PC-3 (cell line): ENCODE results near the gene GTPBP3. TPM values are rescaled to one million over a fixed set of nuclear protein-coding genes. Genes with fewer than 3 reads are reported as not detected.

Experiments used
- ATAC-seq: fragments of 200-7000 bp; cut with Tn5 transposase; 2 replicates; pipeline ENCODE4 v1.9.1; 2020; ENCODE audit warnings: mild to moderate bottlenecking, moderate library complexity
- BruUV-seq: library from RNA; stranded (reverse); fragments of 400-500 nt; replicated peaks from 2 replicates; lab custom pipeline; 2021; lab: Mats Ljungman, UMichigan
- CTCF ChIA-PET: fragments of 300-600 bp; sonication (Branson Sonifier 250); formaldehyde crosslinking; loops from one replicate; lab custom pipeline; 2022; ENCODE audit warnings: antibody characterized with exemption; lab: Charles Lee
- POLR2A ChIA-PET: fragments of 300-600 bp; sonication (Branson Sonifier 250); formaldehyde crosslinking; loops from one replicate; lab custom pipeline; 2022; ENCODE audit warnings: antibody characterized with exemption; ENCODE audit not compliant: unreplicated experiment; lab: Charles Lee
- DNase-seq: peaks from one replicate; pipeline ENCODE4 v3.0.0-alpha.2; 2015
- H2AFZ ChIP-seq: fragments of 300-600 bp; sonication (generic); 2 replicates; pipeline ENCODE4 v1.6.0; 2016; ENCODE audit warnings: antibody characterized with exemption, low read length
- H3F3A ChIP-seq: fragments of 300-600 bp; sonication (generic); one replicate; pipeline ENCODE4 v1.6.0; 2017; ENCODE audit warnings: antibody characterized with exemption, low read length, control low read depth, mild to moderate bottlenecking; ENCODE audit not compliant: unreplicated experiment
- H3K27ac ChIP-seq: fragments of 300-600 bp; sonication (generic); 2 replicates; pipeline ENCODE4 v1.5.1; 2016; ENCODE audit warnings: mild to moderate bottlenecking, low read length
- H3K27me3 ChIP-seq: fragments of 300-600 bp; sonication (generic); 2 replicates; pipeline ENCODE4 v1.6.1; 2016; ENCODE audit warnings: low read length, mixed read lengths
- H3K36me3 ChIP-seq: fragments of 300-600 bp; sonication (generic); 2 replicates; pipeline ENCODE4 v1.6.1; 2016; ENCODE audit warnings: low read depth, mixed run types, low read length, mixed read lengths
- H3K4me1 ChIP-seq: fragments of 300-600 bp; sonication (generic); 2 replicates; pipeline ENCODE4 v1.5.1; 2016; ENCODE audit warnings: low read length; ENCODE audit not compliant: insufficient read depth
- H3K4me2 ChIP-seq: fragments of 300-600 bp; sonication (generic); 2 replicates; pipeline ENCODE4 v1.6.0; 2016; ENCODE audit warnings: low read length
- H3K4me3 ChIP-seq: fragments of 300-600 bp; sonication (generic); 2 replicates; pipeline ENCODE4 v1.5.1; 2016; ENCODE audit warnings: mild to moderate bottlenecking, low read length, mixed read lengths
- H3K79me2 ChIP-seq: fragments of 300-600 bp; sonication (generic); 2 replicates; pipeline ENCODE4 v1.6.1; 2017; ENCODE audit warnings: low read length, mixed read lengths
- H3K9ac ChIP-seq: fragments of 300-600 bp; sonication (generic); 2 replicates; pipeline ENCODE4 v1.6.0; 2016; ENCODE audit warnings: mild to moderate bottlenecking, low read length
- H3K9me2 ChIP-seq: fragments of 300-600 bp; sonication (generic); replicated peaks from 2 replicates; pipeline ENCODE4 v1.6.1; 2016; ENCODE audit warnings: mixed run types, low read length, mixed read lengths
- H3K9me3 ChIP-seq: fragments of 300-600 bp; sonication (generic); 2 replicates; pipeline ENCODE4 v1.6.1; 2016; ENCODE audit warnings: low read length, mixed read lengths
- H4K20me1 ChIP-seq: fragments of 300-600 bp; sonication (generic); 2 replicates; pipeline ENCODE4 v1.6.1; 2016; ENCODE audit warnings: low read length, mixed read lengths
- CTCF ChIP-seq: fragments of 300-600 bp; sonication (generic); conservative IDR thresholded peaks from 2 replicates; pipeline ENCODE4 v1.5.1; 2017; ENCODE audit warnings: antibody characterized with exemption, low read depth, mild to moderate bottlenecking, low read length
- EZH2 ChIP-seq: fragments of 300-600 bp; sonication (generic); IDR thresholded peaks from one replicate; pipeline ENCODE4 v1.6.1; 2017; ENCODE audit warnings: antibody characterized with exemption, mild to moderate bottlenecking, low read length; ENCODE audit not compliant: unreplicated experiment
- EZH2phosphoT487 ChIP-seq: fragments of 300-600 bp; sonication (generic); IDR thresholded peaks from 2 replicates; pipeline ENCODE4 v1.6.1; 2018; ENCODE audit warnings: mild to moderate bottlenecking, antibody characterized with exemption, low read length, borderline replicate concordance
- intact Hi-C: fragments of 100-400 bp; cut with micrococcal nuclease; formaldehyde crosslinking; loops from 2 replicates; pipeline ENCODE4 v1.9.0; 2023
- total RNA-seq: library from RNA; depleted of rRNA; stranded (reverse); fragments of >200 nt; gene quantifications from 2 replicates; pipeline ENCODE4 v1.2.3, GENCODE V29; 2014

GTPBP3 gene
- total RNA-seq, 1 experiment from 2014 or later = 86.0 TPM

- intact Hi-C loops = no loop called here
- no peak overlapping the region for H3K4me2 ChIP-seq
These were observed 18.4 kb upstream of the GTPBP3 start for GRCh38 chr19:17318966-17319365.

GRCh38 chr19:17319473-17320238, 17.7 kb upstream of the GTPBP3 start:
- ChIA-PET POLR2A (no interaction called here), CTCF (no interaction called here)
- no peaks in the 10 kb centered on the region for H3K27me3 ChIP-seq
- peaks cover 23% of the 10 kb centered on the region for H3K36me3 ChIP-seq
- no peaks in the 10 kb centered on the region for H4K20me1 ChIP-seq
- intact Hi-C loops = no loop called here
- H3K9me2 ChIP-seq = no peaks in the 10 kb centered on the region
- no peak overlapping the region for H3K4me3 ChIP-seq
- DNase-seq (no peak), ATAC-seq (no peak)
- BruUV-seq = TSS peak; percentile 38
- H3K4me2 ChIP-seq = no peak overlapping the region
- H3K27ac ChIP-seq = no peak overlapping the region
- peaks cover 9% of the 10 kb centered on the region; the same call in 1 of the 2 replicates for H3K79me2 ChIP-seq
- H3K9me3 ChIP-seq = no peaks in the 10 kb centered on the region
- TF ChIP-seq CTCF (no peak), EZH2 (no peak), EZH2phosphoT487 (no peak)
- H3K9ac ChIP-seq = no peak overlapping the region
- H3F3A ChIP-seq = no peaks in the 10 kb centered on the region
- H3K4me1 ChIP-seq = peaks cover 24% of the 10 kb centered on the region
- H2AFZ ChIP-seq = no peak overlapping the region

More at GRCh38 chr19:17318966-17319365, 18.4 kb upstream of the GTPBP3 start:
- POLR2A ChIA-PET = no interaction called here
- H3K79me2 ChIP-seq = peaks cover 10% of the 10 kb centered on the region
- no peaks in the 10 kb centered on the region for H3K9me3 ChIP-seq
- peaks cover 24% of the 10 kb centered on the region for H3K4me1 ChIP-seq
- no peaks in the 10 kb centered on the region for H3K27me3 ChIP-seq
- BruUV-seq = no TSS peak
- TF ChIP-seq EZH2 (no peak), CTCF (no peak), EZH2phosphoT487 (no peak)
- no peaks in the 10 kb centered on the region for H4K20me1 ChIP-seq
- H3F3A ChIP-seq = no peaks in the 10 kb centered on the region
- H2AFZ ChIP-seq = no peak overlapping the region
- ATAC-seq (no peak), DNase-seq (no peak)
- H3K36me3 ChIP-seq = peaks cover 29% of the 10 kb centered on the region
- H3K9ac ChIP-seq = no peak overlapping the region
- no peaks in the 10 kb centered on the region for H3K9me2 ChIP-seq
- CTCF ChIA-PET = no interaction called here
- no peak overlapping the region for H3K4me3 ChIP-seq
- H3K27ac ChIP-seq = no peak overlapping the region

GRCh38 chr19:17320435-17320834, 16.9 kb upstream of the GTPBP3 start:
- POLR2A ChIA-PET = no interaction called here
- intact Hi-C loops = no loop called here
- no peaks in the 10 kb centered on the region for H4K20me1 ChIP-seq
- H3K27me3 ChIP-seq = no peaks in the 10 kb centered on the region
- CTCF ChIA-PET = no interaction called here
- H3K36me3 ChIP-seq = peaks cover 20% of the 10 kb centered on the region
- H3K4me3 ChIP-seq = no peak overlapping the region
- no peak overlapping the region for H3K9ac ChIP-seq
- peaks cover 9% of the 10 kb centered on the region; the same call in 1 of the 2 replicates for H3K79me2 ChIP-seq
- H3K27ac ChIP-seq = no peak overlapping the region
- H3K4me2 ChIP-seq = no peak overlapping the region
- no peak overlapping the region for H2AFZ ChIP-seq
- ATAC-seq (no peak), DNase-seq (no peak)
- no peaks in the 10 kb centered on the region for H3K9me2 ChIP-seq
- H3K9me3 ChIP-seq = no peaks in the 10 kb centered on the region
- TF ChIP-seq EZH2phosphoT487 (no peak), EZH2 (no peak), CTCF (no peak)
- no peaks in the 10 kb centered on the region for H3F3A ChIP-seq
- no TSS peak for BruUV-seq
- H3K4me1 ChIP-seq = peaks cover 22% of the 10 kb centered on the region
